ENCODE data around the gene HSD17B1.

HSD17B1 gene

DNA sequence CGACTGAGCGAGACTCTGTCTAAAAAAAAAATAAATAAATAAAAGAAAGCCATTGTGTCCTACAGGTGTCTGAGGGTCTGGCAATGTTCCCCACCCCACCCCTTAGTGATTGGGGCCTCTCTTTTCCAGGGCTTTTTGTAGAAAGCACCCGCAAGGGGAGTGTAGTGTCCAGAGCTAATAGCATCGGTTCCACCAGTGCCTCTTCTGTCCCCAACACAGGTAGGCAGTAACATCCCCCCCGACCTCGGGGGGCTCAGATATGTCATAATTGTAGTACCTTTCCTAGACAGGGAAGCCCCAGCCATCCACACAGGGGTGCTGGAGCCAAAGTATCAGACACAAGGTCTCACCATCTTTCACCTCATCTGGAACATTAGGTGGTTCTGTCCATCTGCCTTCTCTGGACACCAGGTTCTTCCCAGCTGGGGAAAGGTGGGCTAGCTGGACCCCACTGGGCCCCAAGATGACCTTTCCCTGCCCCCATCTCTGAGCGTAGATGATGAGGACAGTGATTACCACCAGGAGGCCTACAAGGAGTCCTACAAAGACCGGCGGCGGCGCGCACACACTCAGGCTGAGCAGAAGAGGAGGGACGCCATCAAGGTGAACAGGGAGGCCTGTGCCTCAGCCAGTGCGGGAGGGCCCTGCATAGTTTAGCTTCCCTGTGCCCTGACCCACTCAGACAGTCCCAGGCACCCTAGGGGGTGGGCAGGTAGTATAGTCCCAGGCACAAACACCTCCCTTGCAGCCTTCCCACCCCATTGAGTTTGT lies 15.8 kb downstream of the HSD17B1 start:
- no peak for DNase-seq

DNA sequence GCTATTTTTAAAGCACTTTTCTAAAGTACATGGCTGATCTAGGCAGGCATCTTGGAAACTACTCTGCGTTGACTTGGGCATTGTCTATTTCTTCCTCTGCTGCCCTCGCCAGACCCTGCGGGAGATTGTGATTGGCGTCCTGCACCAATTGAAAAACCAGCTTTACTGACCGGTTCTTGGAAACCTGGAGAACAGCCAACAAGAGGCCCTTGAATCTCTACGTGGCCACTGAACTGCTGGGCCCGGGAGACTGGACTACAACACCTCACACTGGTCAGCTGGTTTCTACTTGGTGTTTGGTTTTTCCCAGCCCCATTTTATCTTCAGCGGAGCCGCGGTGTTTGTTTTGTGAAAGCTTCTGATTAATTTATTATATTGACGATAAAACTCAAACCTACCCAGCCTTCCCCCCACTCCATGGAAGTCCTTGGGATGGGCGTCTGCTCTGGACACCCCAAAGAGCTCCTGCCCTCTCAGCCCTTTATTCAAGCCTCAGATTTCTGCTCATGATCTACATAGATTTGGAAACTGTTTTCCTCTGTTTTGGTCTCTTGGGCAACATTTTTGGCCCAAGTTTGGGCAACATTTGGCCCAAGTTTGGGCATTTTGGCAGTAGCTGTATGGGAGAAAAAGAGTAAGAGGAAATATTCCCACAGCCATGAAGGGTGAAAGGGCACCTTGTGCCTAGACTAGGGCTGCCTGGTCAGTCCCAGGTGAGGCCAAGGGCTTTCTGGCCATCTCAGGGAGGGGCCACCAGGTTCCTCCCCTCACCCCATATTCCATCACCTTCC lies 18.9 kb downstream of the HSD17B1 start:
- DNase-seq, result no peak

DNA sequence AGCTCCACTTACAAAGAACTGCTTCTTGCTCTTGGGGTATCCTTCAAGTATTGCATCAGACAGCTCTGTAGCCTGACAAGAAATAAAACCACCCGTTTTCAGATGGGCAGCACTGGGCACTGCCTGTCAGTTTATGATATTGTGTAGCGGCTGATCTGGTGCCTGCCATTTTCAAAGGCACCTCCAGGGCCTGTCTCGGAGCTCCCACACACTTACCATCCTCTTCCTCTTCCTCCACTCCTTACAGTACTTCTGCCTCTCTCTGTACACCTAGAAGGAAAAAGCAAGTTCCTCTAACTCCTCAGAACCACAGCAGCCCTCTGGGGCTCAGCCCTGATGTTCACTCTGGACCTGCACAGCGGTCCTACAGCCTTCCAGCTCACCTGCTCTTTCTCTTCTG lies 20.4 kb downstream of the HSD17B1 start:
- DNase-seq, result no peak

DNA sequence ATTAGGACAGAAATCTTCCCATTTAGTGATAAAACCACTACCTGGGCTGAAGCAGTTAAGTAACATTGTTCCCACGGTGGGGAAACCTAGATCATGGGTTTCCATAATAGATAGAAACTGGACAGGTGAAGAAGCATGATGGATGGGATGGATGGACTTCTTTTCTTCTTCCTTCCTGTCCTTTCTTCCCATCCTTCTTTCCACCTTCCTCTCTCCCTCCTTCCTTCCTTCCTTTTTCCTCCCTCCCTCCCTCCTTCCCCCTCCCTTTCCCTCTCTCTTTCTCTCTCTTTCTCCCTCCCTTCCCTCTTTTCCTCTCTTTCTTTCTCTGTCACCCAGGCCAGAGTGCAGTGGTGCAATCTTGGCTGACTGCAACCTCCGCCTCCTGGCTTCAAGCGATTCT lies 21.7 kb downstream of the HSD17B1 start:
- DNase-seq, result no peak

DNA sequence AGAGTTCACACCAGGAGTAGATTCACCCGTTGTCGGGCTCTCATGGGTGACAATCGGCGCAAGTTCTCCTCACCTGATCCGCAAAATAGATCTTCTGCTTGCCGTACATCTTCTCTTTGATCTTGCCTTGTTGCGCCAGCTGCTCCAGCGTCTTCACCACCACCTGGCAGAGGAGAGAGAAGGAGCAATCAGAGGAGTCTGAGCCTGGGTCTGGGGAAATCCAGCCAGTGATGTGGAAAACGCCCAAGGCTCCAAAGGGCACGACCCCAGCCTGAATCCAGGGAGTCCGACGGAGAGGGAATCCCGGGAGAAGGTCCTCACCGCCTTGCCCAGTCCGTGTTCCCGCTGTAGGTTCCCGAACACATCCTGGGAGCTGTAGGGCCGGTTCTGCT lies 24.4 kb downstream of the HSD17B1 start:
- DNase-seq, result no peak

DNA sequence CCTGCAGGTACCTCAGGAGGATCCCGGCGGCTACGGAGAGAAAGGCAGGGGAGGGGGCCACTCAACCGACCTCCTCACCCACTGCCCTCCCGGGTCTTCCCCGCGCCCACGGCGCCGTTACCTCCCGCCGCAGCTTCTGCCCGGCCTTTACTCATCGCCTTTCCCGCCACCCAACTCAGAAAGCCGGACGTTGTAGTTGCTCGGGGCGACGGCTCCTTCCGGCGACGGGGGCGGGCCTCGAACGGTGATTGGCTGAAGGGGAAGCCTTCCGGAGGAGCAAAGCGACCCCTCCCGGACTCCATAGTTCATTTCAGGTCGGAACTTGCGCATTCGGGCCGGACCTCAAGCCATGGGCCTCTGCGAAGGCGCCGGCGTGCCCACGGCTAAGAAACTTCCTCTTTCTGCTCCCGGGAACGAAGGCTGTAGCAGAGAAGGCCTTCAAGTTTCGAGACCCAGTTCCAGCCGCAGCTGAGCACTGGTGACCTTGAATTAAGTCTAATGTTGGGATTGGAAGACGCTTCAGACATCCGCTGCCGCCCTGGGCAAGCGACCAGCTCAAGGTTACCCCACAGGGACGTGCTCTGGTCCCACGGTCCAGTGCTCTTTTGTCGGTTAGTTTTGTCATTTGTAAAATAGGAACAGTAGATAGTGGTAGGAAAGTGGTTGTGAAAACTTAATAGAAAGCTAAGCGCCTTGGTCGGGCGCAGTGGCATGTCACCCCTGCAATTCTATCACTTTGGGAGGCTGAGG lies 25.0 kb downstream of the HSD17B1 start, which contains the start of gene PSMC3IP:
TSS of gene PSMC3IP (minus strand) at position 198 of the 750 bp plus-strand sequence. CDS start at position 155, 43 bp downstream.
- DNase-seq, result peak; percentile 94

DNA sequence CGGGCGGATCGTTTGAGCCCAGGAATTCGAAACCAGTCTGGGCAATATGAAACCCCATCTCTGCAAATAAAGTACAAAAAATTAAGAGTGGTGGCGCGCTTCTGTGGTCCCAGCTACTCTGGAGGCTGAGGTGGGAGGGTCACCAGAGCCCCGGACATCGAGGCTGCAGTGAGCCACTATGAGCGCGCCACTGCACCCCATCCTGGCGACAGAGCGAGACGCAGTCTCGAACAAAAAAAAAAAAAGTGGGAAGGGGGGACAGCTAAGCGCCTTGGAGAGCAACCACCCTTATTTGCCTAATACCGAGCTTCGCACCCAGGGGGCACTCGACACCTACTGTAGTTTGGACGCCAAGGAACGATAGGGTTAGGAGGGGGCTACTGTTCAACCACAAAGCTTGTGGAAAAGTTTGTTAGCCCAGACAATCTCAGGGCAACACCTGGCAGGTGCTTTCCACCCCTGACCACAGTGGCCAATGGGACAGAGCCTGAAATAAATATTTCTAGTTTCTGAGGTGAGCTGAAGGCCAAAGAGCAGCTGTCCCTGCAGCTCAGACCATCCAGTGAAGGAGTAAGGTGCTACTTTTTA lies 25.7 kb downstream of the HSD17B1 start:
- DNase-seq, result peak; percentile 74

DNA sequence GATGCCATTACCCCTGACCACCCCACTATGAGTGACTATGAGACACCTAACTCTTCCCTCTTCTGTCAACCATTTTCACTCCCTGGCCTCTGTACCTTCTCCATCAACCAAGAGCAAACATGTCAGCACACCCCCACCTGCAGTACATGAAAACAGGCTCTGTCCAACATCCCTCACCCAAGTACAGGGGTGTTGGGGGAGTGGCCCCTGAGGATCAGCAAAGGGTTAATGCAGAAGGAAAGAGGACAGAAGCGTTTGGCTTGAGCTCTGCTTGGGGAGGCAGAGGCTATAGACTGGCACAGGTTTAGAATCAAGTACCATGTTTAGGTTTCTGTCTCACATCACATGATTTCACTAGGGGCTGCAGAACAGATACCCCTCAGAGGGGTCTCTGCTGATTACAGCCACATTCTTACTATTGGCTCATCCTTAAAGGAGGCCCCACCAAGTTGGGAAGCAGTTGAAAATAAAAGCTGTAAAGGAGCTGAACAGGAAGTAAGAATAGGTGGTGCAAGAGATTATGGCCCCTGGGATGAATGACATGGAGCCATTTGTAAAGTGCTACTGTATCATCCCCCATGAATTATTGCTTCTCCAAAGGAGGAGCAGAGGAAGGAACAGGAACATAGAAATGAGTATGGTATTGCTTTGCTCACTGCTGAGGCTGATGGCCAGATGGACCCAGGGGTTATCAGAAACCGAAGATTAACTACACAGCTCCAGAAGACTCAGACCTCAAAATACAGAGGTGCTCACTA lies 27.2 kb downstream of the HSD17B1 start:
- DNase-seq, result no peak

DNA sequence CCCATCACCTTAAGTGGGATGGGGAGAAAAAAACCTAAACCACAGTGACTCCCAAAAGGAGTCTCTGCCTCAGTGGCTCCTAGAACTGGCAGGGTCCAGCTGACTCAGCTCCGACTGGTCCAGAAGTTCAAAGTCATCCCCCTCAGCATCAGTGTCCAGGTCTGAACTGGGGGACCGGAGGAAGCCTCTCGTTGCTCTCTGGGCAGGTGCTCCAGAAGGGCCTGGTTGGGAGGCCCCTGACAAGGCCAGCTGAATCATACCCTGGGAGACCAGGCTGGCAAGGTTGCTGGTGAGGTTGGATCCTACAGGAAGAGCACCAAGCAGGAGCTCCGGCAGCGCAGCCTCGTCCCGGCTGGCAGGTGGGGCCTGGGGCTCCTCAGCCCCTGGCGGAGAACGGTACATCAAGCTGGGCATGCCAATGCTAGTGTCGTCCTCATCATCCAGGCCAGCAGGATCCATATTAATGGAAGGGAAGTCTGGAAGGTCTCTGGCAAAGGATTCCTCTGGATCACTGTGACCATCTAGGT lies 29.1 kb downstream of the HSD17B1 start:
- DNase-seq, result no peak

DNA sequence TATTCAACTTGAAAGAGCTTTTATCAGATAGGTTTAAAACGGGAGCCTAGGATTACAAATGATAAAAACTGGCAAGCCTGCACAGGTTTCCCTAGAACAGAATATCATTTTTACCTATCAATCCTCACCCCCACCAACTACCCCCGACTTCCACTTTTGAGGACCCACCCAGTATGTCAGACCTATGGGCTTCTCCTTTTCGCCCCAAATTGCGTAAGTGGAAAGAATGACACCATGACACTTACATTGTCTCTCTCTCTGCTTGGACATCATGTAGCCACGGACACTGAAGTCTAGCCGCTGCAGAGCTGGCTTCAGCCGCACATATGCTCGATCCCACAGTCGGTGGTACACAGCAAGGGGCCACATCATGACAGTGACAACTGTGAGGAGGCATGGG lies 32.2 kb downstream of the HSD17B1 start:
- no peak for DNase-seq

DNA sequence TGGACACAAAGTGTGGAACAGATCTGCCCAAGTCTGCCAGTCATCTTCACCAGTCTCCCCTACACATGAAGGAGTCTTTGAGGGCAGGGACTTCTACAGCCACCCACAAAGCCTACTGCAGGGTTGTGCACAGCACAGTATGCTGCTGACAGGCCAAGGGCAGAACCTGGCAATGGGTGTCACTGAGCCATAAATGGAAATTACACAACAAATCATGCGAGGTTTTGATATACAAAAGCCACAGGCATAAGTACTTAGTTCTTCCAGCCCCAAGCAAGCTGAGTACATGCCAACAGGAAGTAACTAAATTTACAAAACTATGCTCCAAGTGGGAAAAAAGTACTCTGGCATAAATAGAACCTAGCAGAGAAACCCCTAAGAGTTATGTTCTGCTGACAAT lies 32.6 kb downstream of the HSD17B1 start:
- DNase-seq, result no peak

DNA sequence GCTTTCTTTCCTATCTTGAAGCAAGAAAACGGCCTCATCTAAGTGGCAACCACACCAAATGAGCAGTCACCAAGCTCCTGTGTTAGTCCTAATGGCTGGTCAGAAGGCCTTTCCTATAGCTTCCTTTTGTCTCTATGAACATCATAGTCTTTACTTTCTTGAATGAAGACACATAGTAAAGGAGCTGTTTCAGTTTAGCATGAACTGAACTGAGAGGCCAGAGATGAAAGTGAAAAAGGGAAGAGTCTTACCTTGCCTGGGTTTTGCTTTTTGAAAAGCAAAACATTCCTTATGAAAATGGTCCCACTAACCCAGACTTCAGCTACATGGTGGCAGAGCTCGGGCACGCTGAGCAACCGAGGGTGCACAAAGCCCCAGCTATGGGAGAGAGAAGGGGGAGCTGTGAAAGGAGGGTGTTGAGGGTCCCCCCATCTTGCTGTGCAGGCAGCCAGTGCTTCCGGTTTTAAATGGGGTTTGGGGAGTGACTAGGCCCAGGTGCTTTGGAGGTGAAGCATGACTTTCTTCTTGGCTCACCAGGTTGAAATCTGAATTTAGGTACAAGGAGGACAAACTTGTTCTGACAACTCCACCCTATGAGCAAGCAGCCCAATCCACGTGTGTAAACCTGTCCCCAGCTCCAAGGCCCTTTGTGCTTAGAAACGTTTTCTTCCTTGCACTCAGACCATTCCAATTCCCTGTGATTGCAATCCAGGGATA lies 33.9 kb downstream of the HSD17B1 start:
- DNase-seq, result no peak

DNA sequence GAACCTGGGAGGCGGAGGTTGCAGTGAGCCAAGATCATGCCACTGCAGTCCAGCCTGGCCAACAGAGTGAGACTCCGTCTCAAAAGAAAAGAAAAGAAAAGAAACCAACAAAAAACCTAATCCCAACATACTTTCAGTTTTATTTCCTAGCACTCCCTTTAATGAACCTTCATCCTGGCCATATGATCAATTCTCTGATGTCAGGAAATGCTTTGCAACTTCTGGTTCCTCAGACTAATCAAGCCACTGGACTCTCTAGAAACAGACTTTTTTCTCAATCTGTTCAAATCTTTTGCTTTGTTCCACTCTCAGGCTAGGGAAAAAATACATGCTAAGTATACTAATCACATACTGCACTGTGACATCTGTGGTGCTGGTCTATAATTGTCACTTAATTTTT lies 38.2 kb downstream of the HSD17B1 start:
- no peak for DNase-seq

DNA sequence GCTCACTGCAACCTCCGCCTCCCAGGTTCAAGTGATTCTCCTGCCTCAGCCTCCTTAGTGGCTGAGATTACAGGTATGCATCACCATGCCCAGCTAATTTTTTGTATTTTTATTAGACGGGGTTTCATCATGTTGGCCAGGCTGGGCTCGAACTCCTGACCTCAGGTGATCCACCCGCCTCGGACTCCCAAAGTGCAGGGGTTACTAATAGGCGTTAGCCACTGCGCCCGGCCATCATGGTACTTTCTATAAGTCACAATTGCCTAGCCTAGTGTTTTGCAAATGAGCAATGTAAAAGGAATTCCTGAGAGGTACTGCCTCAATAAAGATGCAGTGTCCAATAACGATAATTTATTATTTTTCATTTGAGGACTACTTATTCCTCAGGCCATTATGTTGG lies 38.7 kb downstream of the HSD17B1 start:
- no peak for DNase-seq

DNA sequence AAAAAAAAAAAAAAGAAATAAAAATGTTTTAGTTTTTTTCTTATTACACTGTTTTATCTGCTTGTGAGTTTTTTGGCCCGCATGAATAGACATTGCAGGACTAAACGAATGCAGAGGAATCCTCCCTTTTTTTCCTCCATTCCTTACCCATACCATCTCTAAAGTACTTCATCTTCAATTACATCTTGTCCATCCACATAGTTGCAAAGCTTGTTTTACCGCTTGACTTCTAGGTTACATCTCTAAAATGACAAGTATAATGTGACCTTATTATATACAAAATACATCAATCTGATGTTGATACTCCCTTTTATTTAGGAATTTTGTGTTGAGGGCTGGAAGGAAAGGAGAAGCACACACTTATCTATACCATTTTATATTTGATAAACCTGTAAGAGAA lies 43.7 kb downstream of the HSD17B1 start:
- DNase-seq, result no peak

DNA sequence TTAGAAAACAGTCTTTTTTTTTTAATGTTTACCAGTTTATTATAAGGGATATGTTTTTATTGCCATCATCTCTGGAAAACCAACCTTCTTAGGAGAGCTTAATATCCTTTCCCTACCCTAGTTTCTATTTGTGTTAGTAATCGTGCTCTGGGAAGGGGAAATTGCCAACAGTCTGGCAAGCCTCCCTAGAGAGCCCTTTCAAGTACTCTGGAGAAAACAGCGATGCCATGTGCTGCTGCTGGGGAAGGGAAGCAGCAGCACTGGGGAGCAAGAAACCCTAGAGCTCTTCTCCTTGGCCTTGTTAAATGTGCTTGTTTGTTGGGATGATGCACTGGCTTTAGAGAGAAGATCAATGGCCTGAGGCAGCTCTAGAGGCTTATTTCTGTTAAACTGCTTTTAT lies 46.2 kb downstream of the HSD17B1 start:
- DNase-seq, result no peak

DNA sequence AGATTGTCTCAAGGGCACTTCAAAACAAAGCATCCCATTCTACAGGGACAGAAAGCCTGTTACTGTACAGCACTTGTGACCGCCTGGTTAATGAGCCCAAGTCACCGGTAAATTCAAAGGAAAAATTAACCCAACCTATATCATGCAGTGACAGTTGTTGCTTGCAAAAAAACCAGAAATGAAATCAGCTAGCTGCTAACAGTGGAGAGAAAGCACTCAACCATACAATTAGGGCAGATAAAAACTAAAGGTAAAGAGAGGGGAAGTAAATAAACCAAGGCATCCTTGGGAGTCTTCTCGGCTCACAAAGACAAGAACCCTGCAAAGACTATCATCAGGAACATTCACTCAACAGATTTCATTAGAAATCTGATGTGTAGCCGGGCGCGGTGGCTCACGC lies 50.6 kb downstream of the HSD17B1 start:
- DNase-seq, result no peak
